Heart left ventricle (tissue), 16 donors: Measurements from ENCODE around the gene STPG3. TPM values are rescaled to one million over a fixed set of nuclear protein-coding genes. Genes with fewer than 3 reads are reported as not detected.

Source experiments
- ATAC-seq, 4 donors: fragments of 200-7000 bp; cut with Tn5 transposase; one replicate each; pipeline ENCODE4 v1.9.1; 2020 to 2022; ENCODE audit warnings: moderate library complexity in 4 of 4, mild to moderate bottlenecking in 3 of 4, moderate number of reproducible peaks in 1 of 4
- DNase-seq, 5 donors: peaks; one replicate each; pipeline ENCODE4 v3.0.0-alpha.2; 2020
- H3K27ac ChIP-seq, 12 donors: fragments of 200-600 bp; sonication (generic) in 4 of 12; one replicate each; pipeline versions ENCODE4 v1.5.0 to v1.8.0; 2016 to 2022; ENCODE audit warnings: mild to moderate bottlenecking in 2 of 12
- H3K27me3 ChIP-seq, 9 donors: fragments of 200-600 bp; sonication (generic) in 2 of 9; one replicate each; pipeline versions ENCODE4 v1.5.1 to v1.8.0; 2016 to 2022; ENCODE audit warnings: mild to moderate bottlenecking in 3 of 9
- H3K36me3 ChIP-seq, 9 donors: fragments of 200-600 bp; sonication (generic) in 2 of 9; one replicate each; pipeline versions ENCODE4 v1.5.0 to v1.8.0; 2018 to 2022; ENCODE audit warnings: mild to moderate bottlenecking in 2 of 9
- H3K4me1 ChIP-seq, 12 donors: fragments of 200-600 bp; sonication (generic) in 4 of 12; one replicate each; pipeline versions ENCODE4 v1.5.0 to v1.8.0; 2016 to 2022; ENCODE audit warnings: mild to moderate bottlenecking in 3 of 12
- H3K4me3 ChIP-seq, 12 donors: fragments of 200-600 bp; sonication (generic) in 4 of 12; one replicate each; pipeline versions ENCODE4 v1.5.0 to v1.8.0; 2017 to 2022; ENCODE audit warnings: mild to moderate bottlenecking in 9 of 12, moderate library complexity in 4 of 12
- H3K9me3 ChIP-seq, 12 donors: fragments of 200-600 bp; sonication (generic) in 4 of 12; one replicate each; pipeline versions ENCODE4 v1.5.0 to v1.8.0; 2016 to 2022; ENCODE audit warnings: mild to moderate bottlenecking in 1 of 12
- CTCF ChIP-seq, 12 donors: fragments of 200-600 bp; sonication (generic) in 4 of 12; IDR thresholded peaks; one replicate each; pipeline versions ENCODE4 v1.5.0 to v1.8.0; 2018 to 2022; ENCODE audit warnings: antibody characterized with exemption in 12 of 12, mild to moderate bottlenecking in 5 of 12
- POLR2A ChIP-seq, 2 donors: fragments of 450-650 bp; IDR thresholded peaks; one replicate each; pipeline ENCODE4 v1.6.1; 2017; ENCODE audit warnings: antibody characterized with exemption in 2 of 2, mild to moderate bottlenecking in 2 of 2, moderate library complexity in 2 of 2
- WGBS, 4 donors: extraction: QIAGEN DNeasy Blood & Tissue Kit in 2 of 4; methylation state at CpG; one replicate each; pipeline versions ENCODE4 v1.1.5 to v1.1.7; 2013 to 2018; 5-methylcytosine and 5-hydroxymethylcytosine counted together
- intact Hi-C, 10 donors: fragments of 100-400 bp; cut with DNase I; formaldehyde crosslinking; loops; one replicate each; pipeline versions ENCODE4 v1.11.1 to v1.14.2; 2022
- polyA plus RNA-seq, 2 donors: library from polyadenylated mRNA; stranded (reverse); fragments of 200-250 nt; gene quantifications; one replicate each; pipeline ENCODE4 v1.2.3, GENCODE V29; 2013
- total RNA-seq, 9 donors: library from RNA; depleted of rRNA in 2 of 9; stranded (reverse); fragments of >200 nt in 2 of 9; fragmentation: NEBNext Ultra II Directional in 3 of 9; extraction: Animal tissue kit (Norgen Biotek cat#: 25700) in 3 of 9; gene quantifications; one replicate each; pipeline versions ENCODE4 v1.1.0 to v1.2.4, GENCODE V29; 2016 to 2023
- donor health status: ischemic (EF 13 %, LVEDD 7.1; RV severe dilation, severe dysfunction).
- donor health status: healthy with polysubstance abuse.
- donor health status: DM: no; HTN: yes; CAD: no.
- donor health status: DM: no; HTN: no; CAD: no.
- donor health status: ischemic (EF 25% LVEDD 6.9; RV normal size, moderate dysfunction).
- donor health status: ischemic (EF 25% LVEDD 5.7; RV mildly dilated, moderate dysfunction).
- donor health status: healthy.
- donor health status: DM: yes; HTN: yes; CAD: no.
- donor health status: ischemic (EF 35%, LVEDD 5.7; RV mildly dilated, moderate dysfunction).
- donor health status: nonischemic (EF 11% LVEDD 7.7; RV severe dilation, severe dysfunction).
- donor health status: DM: yes; HTN: yes; CAD: no.
- donor health status: PGD.
- donor health status: ischemic (EF 29% LVEDD 5.4; RV normal size, mild dysfunction).
- donor health status: nonischemic (EF 23%, LVEDD 6.1; RV moderate dilation, normal function).

Gene STPG3
- total and polyA plus RNA-seq, 11 donors, result 0.23 to 0.61 (median 0.31) TPM; not detected in 8

GRCh38 chr9:137206602-137207001, 44.5 kb upstream of the STPG3 start:
- Histone ChIP-seq H3K4me3 (peak overlapping the region in 9 of 12 donors; percentile 73 to 100 (median 98)), H3K4me1 (peaks cover 7 to 57% (median 44%) of the 10 kb centered on the region in 12 donors), H3K36me3 (peaks cover 0 to 24% (median 0%) of the 10 kb centered on the region in 9 donors), H3K27me3 (no peaks in the 10 kb centered on the region), H3K9me3 (no peaks in the 10 kb centered on the region), H3K27ac (no peak overlapping the region)
- intact Hi-C loops, result no loop called here
- DNase-seq (no peak), ATAC-seq (no peak)
- WGBS, 4 donors, result 66 to 69% (median 67%) methylated on average over 7 of the region's 7 CpGs
- TF ChIP-seq POLR2A (IDR thresholded peaks at IDR 0.05) (no peak), CTCF (IDR thresholded peaks at IDR 0.05) (no peak)

GRCh38 chr9:137211532-137211931, 39.6 kb upstream of the STPG3 start:
- intact Hi-C loops, result no loop called here
- ATAC-seq (no peak), DNase-seq (no peak)
- no peak overlapping the region for H3K27ac ChIP-seq
- 76 to 85% (median 79%) methylated on average over 13 of the region's 13 CpGs for WGBS, 4 donors
- peaks cover 0 to 32% (median 3%) of the 10 kb centered on the region in 9 donors for H3K36me3 ChIP-seq
- TF ChIP-seq POLR2A (IDR thresholded peaks at IDR 0.05) (no peak), CTCF (IDR thresholded peaks at IDR 0.05) (no peak)
- no peaks in the 10 kb centered on the region for H3K27me3 ChIP-seq
- no peaks in the 10 kb centered on the region for H3K9me3 ChIP-seq
- H3K4me1 ChIP-seq, result peaks cover 0 to 11% (median 5%) of the 10 kb centered on the region in 12 donors
- H3K4me3 ChIP-seq, result no peak overlapping the region

- H3K36me3 ChIP-seq, result peaks cover 0 to 32% (median 3%) of the 10 kb centered on the region in 9 donors
- WGBS, 4 donors, result 80 to 87% (median 81%) methylated on average over 16 to 21 of the region's 21 CpGs
- intact Hi-C loops, result no loop called here
- TF ChIP-seq POLR2A (IDR thresholded peaks at IDR 0.05) (no peak), CTCF (IDR thresholded peaks at IDR 0.05) (no peak)
- no peak for DNase-seq
- peaks cover 0 to 10% (median 6%) of the 10 kb centered on the region in 12 donors for H3K4me1 ChIP-seq
- no peak for ATAC-seq
- H3K27me3 ChIP-seq, result no peaks in the 10 kb centered on the region
- H3K27ac ChIP-seq, result no peak overlapping the region
- no peak overlapping the region for H3K4me3 ChIP-seq
- no peaks in the 10 kb centered on the region for H3K9me3 ChIP-seq
These were observed 38.6 kb upstream of the STPG3 start for GRCh38 chr9:137212520-137212919.

- no peak overlapping the region for H3K4me3 ChIP-seq
- H3K36me3 ChIP-seq, result peaks cover 0 to 32% (median 2%) of the 10 kb centered on the region in 9 donors
- intact Hi-C loops, result no loop called here
- H3K4me1 ChIP-seq, result peaks cover 2 to 19% (median 15%) of the 10 kb centered on the region in 12 donors
- H3K27me3 ChIP-seq, result no peaks in the 10 kb centered on the region
- TF ChIP-seq CTCF (IDR thresholded peaks at IDR 0.05) (no peak), POLR2A (IDR thresholded peaks at IDR 0.05) (no peak)
- ATAC-seq, result no peak
- DNase-seq, result no peak
- H3K27ac ChIP-seq, result no peak overlapping the region
- H3K9me3 ChIP-seq, result no peaks in the 10 kb centered on the region
- WGBS, 4 donors, result 88 to 92% (median 91%) methylated on average over 44 to 49 of the region's 49 CpGs
These were observed 37.7 kb upstream of the STPG3 start for GRCh38 chr9:137213160-137214060.
